Glutamatergic neuron (in vitro differentiated cells): ENCODE measurements around the gene PDE8B. TPM values are rescaled to one million over a fixed set of nuclear protein-coding genes. Genes with fewer than 3 reads are reported as not detected.

ENCODE experiments used
- DNase-seq: peaks from one replicate; pipeline ENCODE4 v3.0.0; 2022
- H3K27ac Mint-ChIP-seq: one replicate; pipeline ENCODE4 v1.8.0; 2020; ENCODE audit warnings: mild to moderate bottlenecking, mixed read lengths, inconsistent platforms; ENCODE audit not compliant: unreplicated experiment
- H3K27me3 Mint-ChIP-seq: one replicate; pipeline ENCODE4 v1.8.0; 2020; ENCODE audit warnings: mild to moderate bottlenecking, moderate library complexity, mixed read lengths, inconsistent platforms; ENCODE audit not compliant: unreplicated experiment
- H3K36me3 Mint-ChIP-seq: one replicate; pipeline ENCODE4 v1.8.0; 2020; ENCODE audit warnings: mild to moderate bottlenecking, mixed read lengths, inconsistent platforms; ENCODE audit not compliant: unreplicated experiment
- H3K4me1 Mint-ChIP-seq: one replicate; pipeline ENCODE4 v1.8.0; 2020; ENCODE audit warnings: mild to moderate bottlenecking, low read depth, mixed read lengths, inconsistent platforms; ENCODE audit not compliant: unreplicated experiment
- H3K4me3 Mint-ChIP-seq: one replicate; pipeline ENCODE4 v1.8.0; 2020; ENCODE audit warnings: mild to moderate bottlenecking, mixed read lengths, inconsistent platforms; ENCODE audit not compliant: unreplicated experiment
- H3K9me3 Mint-ChIP-seq: one replicate; pipeline ENCODE4 v1.8.0; 2020; ENCODE audit warnings: mild to moderate bottlenecking, moderate library complexity, mixed read lengths, inconsistent platforms; ENCODE audit not compliant: unreplicated experiment
- CTCF ChIP-seq: fragments of 200-600 bp; sonication (generic); IDR thresholded peaks from one replicate; pipeline ENCODE4 v1.5.0; 2021; ENCODE audit not compliant: partially characterized antibody, unreplicated experiment
- total RNA-seq: library from RNA; stranded (reverse); fragmentation: NEBNext Ultra II Directional; extraction: Animal tissue kit (Norgen Biotek cat#: 25700); gene quantifications from one replicate; pipeline ENCODE4 v1.2.1, GENCODE V29; 2021; ENCODE audit not compliant: unreplicated experiment

PDE8B gene
- total RNA-seq, 1 donor from 2014 or later = 1.1 TPM

GRCh38 chr5:77280036-77280435 is 69.6 kb downstream of the PDE8B start:
- TF ChIP-seq CTCF = no peak
- H3K27ac Mint-ChIP-seq = no peak overlapping the region
- H3K4me3 Mint-ChIP-seq = no peak overlapping the region
- no peaks in the 10 kb centered on the region for H3K4me1 Mint-ChIP-seq
- no peaks in the 10 kb centered on the region for H3K36me3 Mint-ChIP-seq
- no peaks in the 10 kb centered on the region for H3K9me3 Mint-ChIP-seq
- no peak for DNase-seq
- peaks cover 1% of the 10 kb centered on the region for H3K27me3 Mint-ChIP-seq

GRCh38 chr5:77281969-77282336 is 71.5 kb downstream of the PDE8B start:
- H3K27ac Mint-ChIP-seq = no peak overlapping the region
- no peaks in the 10 kb centered on the region for H3K9me3 Mint-ChIP-seq
- H3K27me3 Mint-ChIP-seq = no peaks in the 10 kb centered on the region
- no peak for TF ChIP-seq CTCF
- no peak overlapping the region for H3K4me3 Mint-ChIP-seq
- DNase-seq = no peak
- no peaks in the 10 kb centered on the region for H3K36me3 Mint-ChIP-seq
- no peaks in the 10 kb centered on the region for H3K4me1 Mint-ChIP-seq

GRCh38 chr5:77282337-77283027 is 72.0 kb downstream of the PDE8B start:
- no peak for DNase-seq
- no peak for TF ChIP-seq CTCF
- no peaks in the 10 kb centered on the region for H3K36me3 Mint-ChIP-seq
- H3K27me3 Mint-ChIP-seq = no peaks in the 10 kb centered on the region
- no peak overlapping the region for H3K27ac Mint-ChIP-seq
- H3K9me3 Mint-ChIP-seq = no peaks in the 10 kb centered on the region
- H3K4me3 Mint-ChIP-seq = no peak overlapping the region
- no peaks in the 10 kb centered on the region for H3K4me1 Mint-ChIP-seq

- no peaks in the 10 kb centered on the region for H3K9me3 Mint-ChIP-seq
- DNase-seq = no peak
- no peak for TF ChIP-seq CTCF
- no peak overlapping the region for H3K27ac Mint-ChIP-seq
- H3K27me3 Mint-ChIP-seq = no peaks in the 10 kb centered on the region
- no peak overlapping the region for H3K4me3 Mint-ChIP-seq
- no peaks in the 10 kb centered on the region for H3K4me1 Mint-ChIP-seq
- H3K36me3 Mint-ChIP-seq = no peaks in the 10 kb centered on the region
These were observed 74.9 kb downstream of the PDE8B start for GRCh38 chr5:77285251-77285841.

- Mint-ChIP-seq H3K9me3 (no peaks in the 10 kb centered on the region), H3K27ac (no peak overlapping the region), H3K4me1 (peaks cover 2% of the 10 kb centered on the region), H3K4me3 (no peak overlapping the region), H3K27me3 (no peaks in the 10 kb centered on the region), H3K36me3 (no peaks in the 10 kb centered on the region)
- TF ChIP-seq CTCF = no peak
- DNase-seq = no peak
These were observed 81.7 kb downstream of the PDE8B start for GRCh38 chr5:77292026-77292757.
